Prostate gland (tissue), 2 donors: Measurements from ENCODE around the gene RANGAP1. TPM values are rescaled to one million over a fixed set of nuclear protein-coding genes. Genes with fewer than 3 reads are reported as not detected.
A peak's percentile ranks its signal among the peaks of the same experiment; 100 is the strongest.

Source experiments
- DNase-seq: peaks from one replicate; pipeline ENCODE4 v3.0.0-alpha.2; 2019; ENCODE audit warnings: low spot score
- H3K27ac ChIP-seq, 2 donors: fragments of 200-600 bp; sonication (generic); 2 replicates each; pipeline ENCODE4 v1.5.1; 2017 to 2019
- H3K27me3 ChIP-seq: fragments of 200-600 bp; sonication (generic); replicated peaks from 2 replicates; pipeline ENCODE4 v1.5.1; 2019; ENCODE audit not compliant: insufficient read depth
- H3K36me3 ChIP-seq, 2 donors: fragments of 200-600 bp; sonication (generic); 1 replicate in 1 of 2; 2 replicates in 1 of 2; pipeline versions ENCODE4 v1.5.1 to v1.8.1; 2017 to 2019
- H3K4me1 ChIP-seq: fragments of 200-600 bp; sonication (generic); replicated peaks from 2 replicates; pipeline ENCODE4 v1.5.1; 2019
- H3K4me3 ChIP-seq, 2 donors: fragments of 200-600 bp; sonication (generic); 2 replicates each; pipeline ENCODE4 v1.5.1; 2017 to 2019
- H3K9me3 ChIP-seq: fragments of 200-600 bp; sonication (generic); 2 replicates; pipeline ENCODE4 v1.5.1; 2017
- POLR2A ChIP-seq: fragments of 450-650 bp; IDR thresholded peaks from one replicate; pipeline ENCODE4 v1.6.1; 2016; ENCODE audit warnings: antibody characterized with exemption, mild to moderate bottlenecking
- POLR2AphosphoS5 ChIP-seq: sonication (generic); formaldehyde crosslinking; IDR thresholded peaks from one replicate; pipeline ENCODE4 v1.6.1; 2017; ENCODE audit warnings: antibody characterized with exemption
- WGBS: methylation state at CpG from one replicate; pipeline ENCODE4 v1.1.5; 2018; 5-methylcytosine and 5-hydroxymethylcytosine counted together
- intact Hi-C: fragments of 100-400 bp; cut with DNase I; formaldehyde crosslinking; loops from one replicate; pipeline ENCODE4 v1.14.2; 2022
- microRNA-seq: library from miRNA; unstranded; fragments of <30 nt; microRNA quantifications from one replicate; pipeline ENCODE4, GENCODE V29; 2016
- small RNA-seq, 2 donors: library from RNA; depleted of rRNA; stranded (forward); fragments of <200 nt; gene quantifications; one replicate each; pipeline ENCODE3, GENCODE V24; 2016
- total RNA-seq, 2 donors: library from RNA; depleted of rRNA; stranded (reverse); fragments of >200 nt; gene quantifications; one replicate each; pipeline ENCODE4 v1.1.0, GENCODE V29; 2016
- TF ChIP-seq, protein P1 (sequence below), 4 experiments: fragments of 200-600 bp in 2 of 4; fragments of 450-650 bp in 2 of 4; sonication (generic) in 2 of 4; IDR thresholded peaks; 1 replicate in 3 of 4; 2 replicates in 1 of 4; pipeline ENCODE4 v1.5.1; 2016 to 2019; ENCODE audit warnings: antibody characterized with exemption in 4 of 4, mild to moderate bottlenecking in 2 of 4, moderate library complexity in 2 of 4

The RANGAP1 gene
- total RNA-seq, 2 donors from 2014 or later: 47.8 to 127 TPM

GRCh38 chr22:41201141-41201540 lies 84.8 kb downstream of the RANGAP1 start:
- H3K27ac ChIP-seq: peak overlapping the region in 1 of 2 donors; percentile 3
- intact Hi-C loops: no loop called here
- H3K4me3 ChIP-seq: no peak overlapping the region
- no peaks in the 10 kb centered on the region for H3K4me1 ChIP-seq
- peak; percentile 49 for DNase-seq
- no peaks in the 10 kb centered on the region for H3K36me3 ChIP-seq
- H3K9me3 ChIP-seq: no peaks in the 10 kb centered on the region
- H3K27me3 ChIP-seq: no peaks in the 10 kb centered on the region
- TF ChIP-seq, protein P1, sequence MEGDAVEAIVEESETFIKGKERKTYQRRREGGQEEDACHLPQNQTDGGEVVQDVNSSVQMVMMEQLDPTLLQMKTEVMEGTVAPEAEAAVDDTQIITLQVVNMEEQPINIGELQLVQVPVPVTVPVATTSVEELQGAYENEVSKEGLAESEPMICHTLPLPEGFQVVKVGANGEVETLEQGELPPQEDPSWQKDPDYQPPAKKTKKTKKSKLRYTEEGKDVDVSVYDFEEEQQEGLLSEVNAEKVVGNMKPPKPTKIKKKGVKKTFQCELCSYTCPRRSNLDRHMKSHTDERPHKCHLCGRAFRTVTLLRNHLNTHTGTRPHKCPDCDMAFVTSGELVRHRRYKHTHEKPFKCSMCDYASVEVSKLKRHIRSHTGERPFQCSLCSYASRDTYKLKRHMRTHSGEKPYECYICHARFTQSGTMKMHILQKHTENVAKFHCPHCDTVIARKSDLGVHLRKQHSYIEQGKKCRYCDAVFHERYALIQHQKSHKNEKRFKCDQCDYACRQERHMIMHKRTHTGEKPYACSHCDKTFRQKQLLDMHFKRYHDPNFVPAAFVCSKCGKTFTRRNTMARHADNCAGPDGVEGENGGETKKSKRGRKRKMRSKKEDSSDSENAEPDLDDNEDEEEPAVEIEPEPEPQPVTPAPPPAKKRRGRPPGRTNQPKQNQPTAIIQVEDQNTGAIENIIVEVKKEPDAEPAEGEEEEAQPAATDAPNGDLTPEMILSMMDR (IDR thresholded peaks at IDR 0.05): no peak
- TF ChIP-seq POLR2A (no peak), POLR2AphosphoS5 (peak; percentile 64)
- 37% methylated on average over 10 of the region's 10 CpGs for WGBS

DNA sequence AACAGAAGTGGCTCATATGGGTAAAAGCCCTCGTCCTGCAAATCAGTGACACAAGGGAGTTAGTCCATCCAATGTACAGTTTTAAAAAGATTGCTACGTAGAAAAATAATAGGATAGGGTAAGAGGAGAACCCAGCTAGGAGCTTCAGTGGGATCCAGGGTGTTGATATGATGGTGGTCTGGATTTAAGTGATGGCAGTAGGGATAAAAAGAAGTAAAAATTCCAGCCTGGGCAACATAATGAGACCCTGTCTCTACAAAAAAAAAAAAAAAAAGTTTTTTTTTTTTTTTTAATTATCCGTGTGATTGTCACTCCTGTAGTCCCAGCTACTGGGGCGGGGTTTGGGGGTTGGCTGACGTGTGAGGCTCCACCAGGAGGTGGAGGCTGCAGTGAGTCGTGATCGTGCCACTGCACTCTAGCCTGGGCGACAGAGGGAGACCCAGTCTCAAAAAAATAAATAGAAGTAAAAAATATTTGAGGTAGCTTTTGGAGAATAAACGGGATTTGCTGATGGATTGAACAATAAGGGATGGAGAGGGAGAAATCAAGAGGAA lies 87.9 kb downstream of the RANGAP1 start:
- WGBS: 2% methylated on average over 9 of the region's 9 CpGs

GRCh38 chr22:41197038-41197972 lies 88.7 kb downstream of the RANGAP1 start:
- H3K9me3 ChIP-seq: no peaks in the 10 kb centered on the region
- intact Hi-C loops: loop anchor here (5.0 kb wide), 1 partner anchor 105 kb away; the partner anchor contains the start of gene EP300
- no peaks in the 10 kb centered on the region for H3K4me1 ChIP-seq
- DNase-seq: peak; percentile 75
- no peaks in the 10 kb centered on the region for H3K27me3 ChIP-seq
- H3K27ac ChIP-seq: peak overlapping the region; percentile 39 to 65
- WGBS: under 1% methylated on average over 59 of the region's 91 CpGs
- peak overlapping the region; percentile 64 to 76 for H3K4me3 ChIP-seq
- no peaks in the 10 kb centered on the region for H3K36me3 ChIP-seq
- peak; percentile 25 for TF ChIP-seq POLR2A
- peak; percentile 37 for TF ChIP-seq POLR2AphosphoS5
- TF ChIP-seq, protein P1 (IDR thresholded peaks at IDR 0.05): peak in 1 of 4 experiments; percentile 24

More for the DNA sequence above, 87.9 kb downstream of the RANGAP1 start:
- Histone ChIP-seq H3K4me1 (no peaks in the 10 kb centered on the region), H3K27ac (peak overlapping the region in 1 of 2 donors; percentile 65), H3K9me3 (no peaks in the 10 kb centered on the region), H3K36me3 (no peaks in the 10 kb centered on the region), H3K4me3 (peak overlapping the region; percentile 64 to 76), H3K27me3 (no peaks in the 10 kb centered on the region)
- TF ChIP-seq POLR2A: no peak
- no peak for TF ChIP-seq POLR2AphosphoS5
- TF ChIP-seq, protein P1 (IDR thresholded peaks at IDR 0.05): peak in 1 of 4 experiments; percentile 15
- no peak for DNase-seq
- intact Hi-C loops: loop anchor here (5.0 kb wide), 1 partner anchor 106 kb away; the partner anchor contains the start of gene EP300

Small RNA genes lying within 50 kb of the gene (microRNA-seq; reads per million reads assigned to microRNA genes)
- gene MIR6889: not detected

Small RNA genes lying within 50 kb of the gene (small RNA-seq; reads per million reads assigned to genes)
- gene MIR6889: 0 reads per million in 2 donors

Other genes with a start within 250 kb of the RANGAP1 start
- gene EP300, start 193.6 kb downstream of the RANGAP1 start, total RNA-seq: 100 to 1,000 TPM; 130 to 156 TPM
- gene L3MBTL2, start 80.9 kb downstream of the RANGAP1 start, total RNA-seq: 10 to 100 TPM; 25.4 to 37.7 TPM
- 10 to 100 TPM in 1 of 2 donors, 1 to 10 TPM in 1; 8.2 to 19.0 TPM for gene CHADL, start 45.3 kb downstream of the RANGAP1 start, total RNA-seq
- gene ZC3H7B, start 15.3 kb upstream of the RANGAP1 start, total RNA-seq: 10 to 100 TPM; 56.7 to 79.1 TPM
- 10 to 100 TPM; 26.2 to 51.7 TPM for gene TEF, start 95.8 kb upstream of the RANGAP1 start, total RNA-seq
- 10 to 100 TPM; 56.7 to 80.8 TPM for gene TOB2, start 160.6 kb upstream of the RANGAP1 start, total RNA-seq
- gene PHF5A, start 182.5 kb upstream of the RANGAP1 start, total RNA-seq: 10 to 100 TPM; 35.8 to 40.2 TPM
- 100 to 1,000 TPM; 100 to 177 TPM for gene ACO2, start 182.9 kb upstream of the RANGAP1 start, total RNA-seq